Measurements from ENCODE around the gene CD96. TPM values are rescaled to one million over a fixed set of nuclear protein-coding genes. Genes with fewer than 3 reads are reported as not detected.

Gene CD96
- total RNA-seq, 1 donor from 2014 or later = 0.27 TPM

GRCh38 chr3:111675846-111676210 lies 133.8 kb downstream of the CD96 start:
- Mint-ChIP-seq H3K9me3 (no peaks in the 10 kb centered on the region), H3K36me3 (no peaks in the 10 kb centered on the region), H3K4me3 (peak overlapping the region; percentile 84), H3K27me3 (ENCODE audit: low read depth) (no peaks in the 10 kb centered on the region), H3K4me1 (peaks cover 30% of the 10 kb centered on the region), H3K27ac (no peak overlapping the region)
- no peak for DNase-seq (ENCODE audit: low spot score in 2 of 2, unreplicated experiment in 2 of 2)
- TF ChIP-seq, protein P1, sequence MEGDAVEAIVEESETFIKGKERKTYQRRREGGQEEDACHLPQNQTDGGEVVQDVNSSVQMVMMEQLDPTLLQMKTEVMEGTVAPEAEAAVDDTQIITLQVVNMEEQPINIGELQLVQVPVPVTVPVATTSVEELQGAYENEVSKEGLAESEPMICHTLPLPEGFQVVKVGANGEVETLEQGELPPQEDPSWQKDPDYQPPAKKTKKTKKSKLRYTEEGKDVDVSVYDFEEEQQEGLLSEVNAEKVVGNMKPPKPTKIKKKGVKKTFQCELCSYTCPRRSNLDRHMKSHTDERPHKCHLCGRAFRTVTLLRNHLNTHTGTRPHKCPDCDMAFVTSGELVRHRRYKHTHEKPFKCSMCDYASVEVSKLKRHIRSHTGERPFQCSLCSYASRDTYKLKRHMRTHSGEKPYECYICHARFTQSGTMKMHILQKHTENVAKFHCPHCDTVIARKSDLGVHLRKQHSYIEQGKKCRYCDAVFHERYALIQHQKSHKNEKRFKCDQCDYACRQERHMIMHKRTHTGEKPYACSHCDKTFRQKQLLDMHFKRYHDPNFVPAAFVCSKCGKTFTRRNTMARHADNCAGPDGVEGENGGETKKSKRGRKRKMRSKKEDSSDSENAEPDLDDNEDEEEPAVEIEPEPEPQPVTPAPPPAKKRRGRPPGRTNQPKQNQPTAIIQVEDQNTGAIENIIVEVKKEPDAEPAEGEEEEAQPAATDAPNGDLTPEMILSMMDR (IDR thresholded peaks at IDR 0.05; ENCODE audit: unreplicated experiment) = no peak

GRCh38 chr3:111676211-111677006 lies 134.4 kb downstream of the CD96 start:
- Mint-ChIP-seq H3K9me3 (no peaks in the 10 kb centered on the region), H3K27ac (no peak overlapping the region), H3K36me3 (no peaks in the 10 kb centered on the region), H3K4me3 (peak overlapping the region; percentile 84), H3K4me1 (peaks cover 30% of the 10 kb centered on the region), H3K27me3 (ENCODE audit: low read depth) (no peaks in the 10 kb centered on the region)
- TF ChIP-seq, protein P1 (IDR thresholded peaks at IDR 0.05; ENCODE audit: unreplicated experiment) = no peak
- no peak for DNase-seq (ENCODE audit: low spot score in 2 of 2, unreplicated experiment in 2 of 2)

- Mint-ChIP-seq H3K4me1 (peaks cover 30% of the 10 kb centered on the region), H3K27me3 (ENCODE audit: low read depth) (no peaks in the 10 kb centered on the region), H3K36me3 (no peaks in the 10 kb centered on the region), H3K9me3 (no peaks in the 10 kb centered on the region), H3K4me3 (no peak overlapping the region), H3K27ac (no peak overlapping the region)
- TF ChIP-seq, protein P1 (IDR thresholded peaks at IDR 0.05; ENCODE audit: unreplicated experiment) = no peak
- DNase-seq (ENCODE audit: low spot score in 2 of 2, unreplicated experiment in 2 of 2) = no peak
These were observed 135.0 kb downstream of the CD96 start for GRCh38 chr3:111677007-111677392.

DNA sequence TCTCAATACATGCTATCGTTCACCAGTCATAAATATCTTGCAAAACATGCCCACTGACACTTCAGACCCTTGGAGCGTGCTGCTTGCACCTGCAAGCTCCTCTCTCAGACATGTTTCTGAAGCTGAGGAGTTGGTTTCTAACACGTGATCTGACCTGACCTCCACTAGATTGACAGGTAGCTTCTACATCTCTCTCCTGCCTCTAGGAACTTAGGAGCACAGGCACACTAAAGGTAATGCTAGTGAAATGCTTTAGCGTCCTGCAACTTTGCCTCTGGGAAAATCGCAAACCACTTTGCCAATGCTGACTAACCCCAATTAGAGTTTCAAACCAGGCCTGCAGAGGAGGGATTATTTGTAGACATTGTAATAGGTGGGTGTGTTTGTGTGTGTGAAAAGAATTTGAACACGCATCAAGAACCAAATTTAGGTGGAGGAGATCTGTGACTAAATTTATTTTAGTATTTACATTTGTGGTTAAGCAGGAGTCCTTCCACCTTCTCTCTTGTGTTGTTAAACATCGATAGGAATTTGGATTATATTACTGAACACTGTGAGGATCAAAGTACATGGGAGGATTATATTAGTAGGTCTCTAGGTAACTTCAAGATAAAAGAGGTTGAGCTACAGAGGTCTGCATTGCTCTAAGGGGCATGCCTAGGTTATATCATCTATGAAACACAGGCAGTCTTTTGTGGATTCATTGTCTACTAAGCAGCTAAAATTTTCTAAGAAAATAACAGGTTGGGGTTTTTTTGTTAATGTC lies 139.8 kb downstream of the CD96 start:
- Mint-ChIP-seq H3K27ac (no peak overlapping the region), H3K9me3 (no peaks in the 10 kb centered on the region)
- DNase-seq (ENCODE audit: low spot score in 2 of 2, unreplicated experiment in 2 of 2) = no peak

DNA sequence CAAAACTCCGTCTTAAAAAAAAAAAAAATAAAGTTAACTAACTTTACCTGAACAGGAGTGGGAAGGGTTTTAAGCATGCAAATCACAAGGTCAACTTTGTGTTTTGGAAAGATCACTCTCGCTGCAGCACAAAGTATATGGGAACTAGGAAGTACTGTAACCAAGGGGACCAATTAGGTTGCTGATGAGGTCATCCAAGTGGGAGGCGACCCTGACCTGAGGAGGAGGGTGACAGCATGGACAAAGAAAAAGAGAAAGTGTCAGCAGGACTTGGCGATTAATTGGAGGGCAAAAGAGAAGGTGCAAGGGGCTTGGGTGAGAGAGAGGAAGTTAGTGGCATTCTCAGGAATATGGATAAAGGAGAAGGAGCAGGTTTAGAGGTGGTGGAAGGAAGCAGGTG lies 142.6 kb downstream of the CD96 start:
- Mint-ChIP-seq H3K36me3 (no peaks in the 10 kb centered on the region), H3K4me1 (no peaks in the 10 kb centered on the region), H3K4me3 (no peak overlapping the region), H3K9me3 (no peaks in the 10 kb centered on the region), H3K27me3 (ENCODE audit: low read depth) (no peaks in the 10 kb centered on the region), H3K27ac (no peak overlapping the region)
- TF ChIP-seq, protein P1 (IDR thresholded peaks at IDR 0.05; ENCODE audit: unreplicated experiment) = no peak
- DNase-seq (ENCODE audit: low spot score in 2 of 2, unreplicated experiment in 2 of 2) = no peak

More for the DNA sequence above, 139.8 kb downstream of the CD96 start:
- Mint-ChIP-seq H3K36me3 (no peaks in the 10 kb centered on the region), H3K27me3 (ENCODE audit: low read depth) (no peaks in the 10 kb centered on the region), H3K4me3 (no peak overlapping the region), H3K4me1 (peaks cover 1% of the 10 kb centered on the region)
- TF ChIP-seq, protein P1 (IDR thresholded peaks at IDR 0.05; ENCODE audit: unreplicated experiment) = no peak
